Suppressor macrophage (primary cell): ENCODE results near the gene PLEKHH2.

Experiments
- DNase-seq, 4 experiments: peaks; one replicate each; pipeline ENCODE4 v3.0.0-alpha.2; 2020 to 2022

Gene PLEKHH2

GRCh38 chr2:43812947-43813346 is 175.9 kb downstream of the PLEKHH2 start:
- no peak for DNase-seq

- DNase-seq, result no peak
These were observed 177.7 kb downstream of the PLEKHH2 start for GRCh38 chr2:43814711-43815110.
